Neural cell (in vitro differentiated cells): ENCODE measurements around the gene KRTAP10-3. TPM values are rescaled to one million over a fixed set of nuclear protein-coding genes. Genes with fewer than 3 reads are reported as not detected.

Experiments
- H2AFZ ChIP-seq: fragments of 200-600, 300-800 bp; sonication (generic), shearing (Covaris generic); 2 replicates; pipeline ENCODE4 v1.6.0; 2014; ENCODE audit warnings: low read depth, mild to moderate bottlenecking, antibody characterized with exemption, low read length, moderate library complexity
- H3F3A ChIP-seq: fragments of 200-600 bp; shearing (Covaris generic); 2 replicates; pipeline ENCODE4 v1.6.1; 2016; ENCODE audit warnings: mild to moderate bottlenecking, moderate library complexity, mixed read lengths, antibody characterized with exemption, low read length; ENCODE audit not compliant: insufficient read depth, poor library complexity, severe bottlenecking
- H3K27ac ChIP-seq: fragments of 200-600, 300-800 bp; sonication (generic), shearing (Covaris generic); 2 replicates; pipeline ENCODE4 v1.5.1; 2014; ENCODE audit warnings: mild to moderate bottlenecking, low read length, moderate library complexity
- H3K27me3 ChIP-seq: fragments of 300-800, 200-600 bp; sonication (generic), shearing (Covaris generic); 2 replicates; pipeline ENCODE4 v1.6.0; 2014; ENCODE audit warnings: mild to moderate bottlenecking, low read depth, low read length, moderate library complexity; ENCODE audit not compliant: insufficient read depth
- H3K36me3 ChIP-seq: fragments of 300-800, 200-600 bp; sonication (generic), shearing (Covaris generic); 2 replicates; pipeline ENCODE4 v1.5.1; 2014; ENCODE audit warnings: mild to moderate bottlenecking, antibody characterized with exemption, low read length, moderate library complexity; ENCODE audit not compliant: insufficient read depth
- H3K4me2 ChIP-seq: fragments of 300-800, 200-600 bp; sonication (generic), shearing (Covaris generic); 2 replicates; pipeline ENCODE4 v1.6.0; 2014; ENCODE audit warnings: mild to moderate bottlenecking, low read length
- H3K4me3 ChIP-seq: fragments of 300-800, 200-600 bp; sonication (generic), shearing (Covaris generic); 2 replicates; pipeline ENCODE4 v1.5.1; 2014; ENCODE audit warnings: mild to moderate bottlenecking, low read length, moderate library complexity
- H3K79me2 ChIP-seq: fragments of 200-600 bp; shearing (Covaris generic); replicated peaks from 2 replicates; pipeline ENCODE4 v1.6.0; 2014; ENCODE audit warnings: mild to moderate bottlenecking, low read length, moderate library complexity; ENCODE audit not compliant: insufficient read depth
- H3K9ac ChIP-seq: fragments of 300-800, 200-600 bp; sonication (generic), shearing (Covaris generic); 2 replicates; pipeline ENCODE4 v1.6.1; 2016; ENCODE audit warnings: mild to moderate bottlenecking, low read length, mixed read lengths
- H3K9me2 ChIP-seq: fragments of 200-600 bp; shearing (Covaris generic); 2 replicates; pipeline ENCODE4 v1.6.1; 2016; ENCODE audit warnings: mild to moderate bottlenecking, low read length, mixed read lengths; ENCODE audit not compliant: insufficient read depth
- H3K9me3 ChIP-seq: fragments of 200-600, 300-800 bp; sonication (generic), shearing (Covaris generic); 2 replicates; pipeline ENCODE4 v1.6.1; 2016; ENCODE audit warnings: mild to moderate bottlenecking, mixed run types, low read length, moderate library complexity, mixed read lengths
- H4K20me1 ChIP-seq: fragments of 200-600 bp; shearing (Covaris generic); 2 replicates; pipeline ENCODE4 v1.6.1; 2016; ENCODE audit warnings: mild to moderate bottlenecking, mixed run types; ENCODE audit not compliant: insufficient read depth
- CTCF ChIP-seq: fragments of 450-650 bp; IDR thresholded peaks from 2 replicates; pipeline ENCODE4 v1.5.1; 2014; ENCODE audit warnings: antibody characterized with exemption, mild to moderate bottlenecking, moderate library complexity; ENCODE audit not compliant: poor library complexity, severe bottlenecking
- EP300 ChIP-seq: fragments of 450-650 bp; conservative IDR thresholded peaks from 2 replicates; pipeline ENCODE4 v1.6.1; 2014; ENCODE audit warnings: antibody characterized with exemption, mild to moderate bottlenecking, moderate library complexity; ENCODE audit not compliant: poor library complexity, severe bottlenecking
- EZH2 ChIP-seq: fragments of 200-600, 300-800 bp; shearing (Covaris generic), sonication (generic); IDR thresholded peaks from 2 replicates; pipeline ENCODE4 v1.6.1; 2014; ENCODE audit warnings: antibody characterized with exemption, low read length, borderline replicate concordance, mild to moderate bottlenecking; ENCODE audit not compliant: insufficient read depth, poor library complexity, severe bottlenecking
- MXI1 ChIP-seq: fragments of 450-650 bp; conservative IDR thresholded peaks from 2 replicates; pipeline ENCODE4 v1.6.1; 2014; ENCODE audit warnings: antibody characterized with exemption, mild to moderate bottlenecking; ENCODE audit not compliant: poor library complexity, severe bottlenecking
- POLR2AphosphoS5 ChIP-seq: IDR thresholded peaks from 2 replicates; pipeline ENCODE4 v1.6.1; 2012
- RAD21 ChIP-seq: fragments of 450-650 bp; conservative IDR thresholded peaks from 2 replicates; pipeline ENCODE4 v1.6.1; 2014; ENCODE audit warnings: antibody characterized with exemption, mild to moderate bottlenecking, moderate library complexity
- SMC3 ChIP-seq: fragments of 450-650 bp; conservative IDR thresholded peaks from 2 replicates; pipeline ENCODE4 v1.6.1; 2014; ENCODE audit warnings: antibody characterized with exemption, mild to moderate bottlenecking, moderate library complexity; ENCODE audit not compliant: poor library complexity
- TAF1 ChIP-seq: IDR thresholded peaks from 2 replicates; pipeline ENCODE4 v1.6.1; 2012; ENCODE audit warnings: low read depth
- polyA plus RNA-seq: library from polyadenylated mRNA; depleted of rRNA; stranded (reverse); fragments of >200 nt; gene quantifications from 2 replicates; pipeline ENCODE4 v1.2.3, GENCODE V29; 2014
- TF ChIP-seq, protein P1 (sequence below): IDR thresholded peaks from 2 replicates; pipeline ENCODE4 v1.6.1; 2012; ENCODE audit warnings: borderline replicate concordance

The KRTAP10-3 gene
- polyA plus RNA-seq, 1 donor from 2014 or later: not detected

DNA sequence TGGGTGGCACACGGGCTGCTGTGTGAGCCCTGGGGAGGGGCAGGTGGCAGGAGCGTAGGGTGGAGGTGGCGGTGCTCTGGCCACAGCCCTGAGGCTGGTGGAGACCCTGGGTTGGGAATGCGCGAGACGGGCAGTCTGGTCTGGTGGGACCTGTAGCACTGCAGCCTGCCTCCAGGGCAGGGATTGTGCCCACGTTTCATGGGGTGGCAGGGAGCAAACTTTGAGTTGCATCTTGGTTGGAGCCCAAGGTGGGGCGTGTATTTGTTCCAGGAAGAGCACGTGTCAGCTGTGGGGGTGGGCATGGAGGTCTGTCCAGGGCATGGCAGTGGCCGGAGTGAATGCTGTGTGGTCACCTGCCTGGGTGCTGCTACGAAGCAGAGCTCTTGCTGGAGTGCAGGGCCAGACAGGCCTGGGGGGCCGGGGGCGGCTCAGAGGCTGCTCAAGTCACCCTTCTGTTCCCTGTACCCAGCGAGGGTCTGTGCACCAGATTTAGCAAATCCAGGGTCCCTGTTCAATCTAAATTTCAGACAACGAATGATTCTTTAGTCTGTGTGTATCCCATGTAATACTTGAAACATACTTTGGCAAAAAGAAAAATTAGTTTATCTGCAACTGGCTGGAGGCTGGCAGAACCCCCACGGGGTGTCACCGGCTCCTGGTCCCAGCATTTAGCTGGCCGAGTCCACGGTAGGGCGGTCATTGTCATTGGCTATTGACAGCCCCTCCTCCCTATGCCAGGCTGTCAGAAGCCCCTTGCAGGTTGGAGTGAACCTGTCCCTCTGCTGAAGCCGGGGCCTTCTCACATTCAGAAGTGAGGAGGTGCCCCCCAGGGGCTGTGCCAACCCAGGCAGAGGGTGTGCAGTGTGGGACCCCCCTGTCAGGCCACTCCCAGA, 45.9 kb downstream of the KRTAP10-3 start:
- Histone ChIP-seq H4K20me1 (no peaks in the 10 kb centered on the region), H3K4me2 (no peak overlapping the region), H3K9ac (no peak overlapping the region), H3K79me2 (no peaks in the 10 kb centered on the region), H3K9me3 (no peaks in the 10 kb centered on the region), H3K4me3 (no peak overlapping the region), H3K36me3 (no peaks in the 10 kb centered on the region), H3K27ac (no peak overlapping the region), H3F3A (no peaks in the 10 kb centered on the region), H3K9me2 (no peaks in the 10 kb centered on the region), H3K27me3 (no peaks in the 10 kb centered on the region), H2AFZ (no peak overlapping the region)
- TF ChIP-seq EZH2 (no peak), TAF1 (no peak), EP300 (no peak), CTCF (no peak), SMC3 (no peak), MXI1 (no peak), RAD21 (no peak), POLR2AphosphoS5 (no peak)
- TF ChIP-seq, protein P1, sequence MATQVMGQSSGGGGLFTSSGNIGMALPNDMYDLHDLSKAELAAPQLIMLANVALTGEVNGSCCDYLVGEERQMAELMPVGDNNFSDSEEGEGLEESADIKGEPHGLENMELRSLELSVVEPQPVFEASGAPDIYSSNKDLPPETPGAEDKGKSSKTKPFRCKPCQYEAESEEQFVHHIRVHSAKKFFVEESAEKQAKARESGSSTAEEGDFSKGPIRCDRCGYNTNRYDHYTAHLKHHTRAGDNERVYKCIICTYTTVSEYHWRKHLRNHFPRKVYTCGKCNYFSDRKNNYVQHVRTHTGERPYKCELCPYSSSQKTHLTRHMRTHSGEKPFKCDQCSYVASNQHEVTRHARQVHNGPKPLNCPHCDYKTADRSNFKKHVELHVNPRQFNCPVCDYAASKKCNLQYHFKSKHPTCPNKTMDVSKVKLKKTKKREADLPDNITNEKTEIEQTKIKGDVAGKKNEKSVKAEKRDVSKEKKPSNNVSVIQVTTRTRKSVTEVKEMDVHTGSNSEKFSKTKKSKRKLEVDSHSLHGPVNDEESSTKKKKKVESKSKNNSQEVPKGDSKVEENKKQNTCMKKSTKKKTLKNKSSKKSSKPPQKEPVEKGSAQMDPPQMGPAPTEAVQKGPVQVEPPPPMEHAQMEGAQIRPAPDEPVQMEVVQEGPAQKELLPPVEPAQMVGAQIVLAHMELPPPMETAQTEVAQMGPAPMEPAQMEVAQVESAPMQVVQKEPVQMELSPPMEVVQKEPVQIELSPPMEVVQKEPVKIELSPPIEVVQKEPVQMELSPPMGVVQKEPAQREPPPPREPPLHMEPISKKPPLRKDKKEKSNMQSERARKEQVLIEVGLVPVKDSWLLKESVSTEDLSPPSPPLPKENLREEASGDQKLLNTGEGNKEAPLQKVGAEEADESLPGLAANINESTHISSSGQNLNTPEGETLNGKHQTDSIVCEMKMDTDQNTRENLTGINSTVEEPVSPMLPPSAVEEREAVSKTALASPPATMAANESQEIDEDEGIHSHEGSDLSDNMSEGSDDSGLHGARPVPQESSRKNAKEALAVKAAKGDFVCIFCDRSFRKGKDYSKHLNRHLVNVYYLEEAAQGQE: no peak

GRCh38 chr21:44511938-44512275, 46.7 kb downstream of the KRTAP10-3 start:
- Histone ChIP-seq H4K20me1 (no peaks in the 10 kb centered on the region), H3K36me3 (no peaks in the 10 kb centered on the region), H3K9me3 (no peaks in the 10 kb centered on the region), H3K79me2 (no peaks in the 10 kb centered on the region), H3K9ac (no peak overlapping the region), H3K27ac (no peak overlapping the region), H3K4me3 (no peak overlapping the region), H3F3A (no peaks in the 10 kb centered on the region), H3K9me2 (no peaks in the 10 kb centered on the region), H3K4me2 (no peak overlapping the region), H3K27me3 (no peaks in the 10 kb centered on the region), H2AFZ (no peak overlapping the region)
- TF ChIP-seq, protein P1: no peak
- TF ChIP-seq EP300 (no peak), RAD21 (no peak), TAF1 (no peak), SMC3 (no peak), POLR2AphosphoS5 (no peak), EZH2 (no peak), CTCF (no peak)
